ENCODE data around the gene CYTH3.

Gene CYTH3

GRCh38 chr7:6238309-6238925 is 34.0 kb downstream of the CYTH3 start:
- TF ChIP-seq REST (IDR thresholded peaks at IDR 0.05; ENCODE audit: insufficient replicate concordance, low read depth) (no peak), SPI1 (IDR thresholded peaks at IDR 0.05; ENCODE audit: borderline replicate concordance, low read depth) (no peak), GABPA (IDR thresholded peaks at IDR 0.05; ENCODE audit: low read depth) (no peak), POLR2AphosphoS5 (IDR thresholded peaks at IDR 0.05; ENCODE audit: low read depth) (no peak), CTCF (IDR thresholded peaks at IDR 0.05; ENCODE audit: insufficient read depth, low read length) (no peak)
- no peak overlapping the region for H3K27ac ChIP-seq (replicated peaks)
- no peak overlapping the region for H3K4me3 ChIP-seq (replicated peaks; ENCODE audit: insufficient read depth, low read length)
- H3K27me3 ChIP-seq (ENCODE audit: insufficient read depth, poor library complexity, severe bottlenecking) = no peaks in the 10 kb centered on the region
- no peak for DNase-seq (ENCODE audit: low read depth in 1 of 2, low spot score in 1 of 2)

- no peak for DNase-seq (ENCODE audit: low read depth in 1 of 2, low spot score in 1 of 2)
- TF ChIP-seq POLR2AphosphoS5 (IDR thresholded peaks at IDR 0.05; ENCODE audit: low read depth) (no peak), CTCF (IDR thresholded peaks at IDR 0.05; ENCODE audit: insufficient read depth, low read length) (no peak), SPI1 (IDR thresholded peaks at IDR 0.05; ENCODE audit: borderline replicate concordance, low read depth) (no peak), GABPA (IDR thresholded peaks at IDR 0.05; ENCODE audit: low read depth) (no peak), REST (IDR thresholded peaks at IDR 0.05; ENCODE audit: insufficient replicate concordance, low read depth) (no peak)
- H3K27ac ChIP-seq (replicated peaks) = no peak overlapping the region
- no peak overlapping the region for H3K4me3 ChIP-seq (replicated peaks; ENCODE audit: insufficient read depth, low read length)
- H3K27me3 ChIP-seq (ENCODE audit: insufficient read depth, poor library complexity, severe bottlenecking) = no peaks in the 10 kb centered on the region
Observed at GRCh38 chr7:6237730-6238129, 34.7 kb downstream of the CYTH3 start.

GRCh38 chr7:6237011-6237410 is 35.4 kb downstream of the CYTH3 start:
- H3K27ac ChIP-seq (replicated peaks) = no peak overlapping the region
- TF ChIP-seq CTCF (IDR thresholded peaks at IDR 0.05; ENCODE audit: insufficient read depth, low read length) (no peak), REST (IDR thresholded peaks at IDR 0.05; ENCODE audit: insufficient replicate concordance, low read depth) (no peak), POLR2AphosphoS5 (IDR thresholded peaks at IDR 0.05; ENCODE audit: low read depth) (no peak), SPI1 (IDR thresholded peaks at IDR 0.05; ENCODE audit: borderline replicate concordance, low read depth) (no peak), GABPA (IDR thresholded peaks at IDR 0.05; ENCODE audit: low read depth) (no peak)
- no peaks in the 10 kb centered on the region for H3K27me3 ChIP-seq (ENCODE audit: insufficient read depth, poor library complexity, severe bottlenecking)
- no peak for DNase-seq (ENCODE audit: low read depth in 1 of 2, low spot score in 1 of 2)
- H3K4me3 ChIP-seq (replicated peaks; ENCODE audit: insufficient read depth, low read length) = no peak overlapping the region

All from HL-60 (cell line).